ENCODE measurements around the gene AKIRIN2.

GRCh38 chr6:87697581-87698546 is 4.2 kb downstream of the AKIRIN2 start:
- TF ChIP-seq CTCF (IDR thresholded peaks at IDR 0.05; ENCODE audit: extremely low read depth in 1 of 2, insufficient read depth in 1 of 2, low read depth in 1 of 2, low read length in 2 of 2), result no peak
- no peak for TF ChIP-seq POLR2AphosphoS5 (IDR thresholded peaks at IDR 0.05; ENCODE audit: insufficient read depth, low read depth, low read length)
- no peak for TF ChIP-seq POLR2A (IDR thresholded peaks at IDR 0.05; ENCODE audit: low read depth, low read length)
- TF ChIP-seq FOS (IDR thresholded peaks at IDR 0.05; ENCODE audit: borderline replicate concordance, insufficient read depth, low read length), result no peak
- TF ChIP-seq JUN (IDR thresholded peaks at IDR 0.05; ENCODE audit: borderline replicate concordance, insufficient read depth, insufficient read length, low read depth), result no peak

All from endothelial cell of umbilical vein (primary cell).